ENCODE measurements around the gene SARDH. TPM values are rescaled to one million over a fixed set of nuclear protein-coding genes. Genes with fewer than 3 reads are reported as not detected.

The SARDH gene
- total and polyA plus RNA-seq, 8 donors = 8.9 to 43.3 (median 20.5) TPM

GRCh38 chr9:133763272-133764183 lies 25.4 kb upstream of the SARDH start:
- WGBS, 2 donors = 92 to 93% methylated on average over 25 to 26 of the region's 26 CpGs

GRCh38 chr9:133762488-133763271 lies 24.5 kb upstream of the SARDH start:
- FAIRE-seq = no peak
- WGBS, 2 donors = 94 to 95% methylated on average over 19 of the region's 19 CpGs
- intact Hi-C loops (cut with DNase I) = no loop called here

More at GRCh38 chr9:133763272-133764183, 25.4 kb upstream of the SARDH start:
- Histone ChIP-seq H3K4me1 (no peaks in the 10 kb centered on the region), H3K36me3 (peaks cover 3 to 19% (median 14%) of the 10 kb centered on the region in 3 donors), H3K9me3 (no peaks in the 10 kb centered on the region), H3K4me3 (no peak overlapping the region), H3K27ac (no peak overlapping the region), H3K27me3 (no peaks in the 10 kb centered on the region)
- DNase-seq (peak in 4 of 6 donors; percentile 13 to 61 (median 18)), FAIRE-seq (no peak), ATAC-seq (no peak)
- TF ChIP-seq CTCF (IDR thresholded peaks at IDR 0.05) = no peak
- intact Hi-C loops (cut with DNase I) = no loop called here

GRCh38 chr9:133761641-133762248 lies 23.6 kb upstream of the SARDH start:
- no peak for ATAC-seq
- DNase-seq = peak in 3 of 6 donors; percentile 6 to 22 (median 11)
- no peaks in the 10 kb centered on the region for H3K27me3 ChIP-seq
- H3K36me3 ChIP-seq = peaks cover 0 to 6% (median 0%) of the 10 kb centered on the region in 3 donors
- H3K4me1 ChIP-seq = no peaks in the 10 kb centered on the region
- intact Hi-C loops (cut with DNase I) = no loop called here
- no peak for TF ChIP-seq CTCF (IDR thresholded peaks at IDR 0.05)
- H3K9me3 ChIP-seq = no peaks in the 10 kb centered on the region
- 87 to 97% methylated on average over 11 of the region's 11 CpGs for WGBS, 2 donors
- no peak overlapping the region for H3K4me3 ChIP-seq
- H3K27ac ChIP-seq = no peak overlapping the region
- no peak for FAIRE-seq

More at GRCh38 chr9:133762488-133763271, 24.5 kb upstream of the SARDH start:
- Histone ChIP-seq H3K27ac (no peak overlapping the region), H3K4me3 (no peak overlapping the region), H3K4me1 (no peaks in the 10 kb centered on the region), H3K27me3 (no peaks in the 10 kb centered on the region), H3K9me3 (no peaks in the 10 kb centered on the region), H3K36me3 (peaks cover 3 to 12% (median 5%) of the 10 kb centered on the region in 3 donors)
- ATAC-seq (no peak), DNase-seq (peak in 3 of 6 donors; percentile 10 to 69 (median 24))
- TF ChIP-seq CTCF (IDR thresholded peaks at IDR 0.05) = no peak

- Histone ChIP-seq H3K4me1 (no peaks in the 10 kb centered on the region), H3K9me3 (no peaks in the 10 kb centered on the region), H3K4me3 (no peak overlapping the region), H3K27ac (no peak overlapping the region), H3K27me3 (no peaks in the 10 kb centered on the region), H3K36me3 (peaks cover 0 to 6% (median 0%) of the 10 kb centered on the region in 3 donors)
- TF ChIP-seq CTCF (IDR thresholded peaks at IDR 0.05) = no peak
- intact Hi-C loops (cut with DNase I) = no loop called here
- DNase-seq = peak in 2 of 6 donors; percentile 5 to 8
- FAIRE-seq = no peak
- ATAC-seq = no peak
- 93% methylated on average over 11 of the region's 11 CpGs; no CpG with 5 or more reads in 1 of the 2 donors for WGBS, 2 donors
These were observed 22.6 kb upstream of the SARDH start for GRCh38 chr9:133760713-133761290.

Measured in pancreas (tissue), 10 donors.